GM23248 (cell line): ENCODE results near the gene DUS3L. TPM values are rescaled to one million over a fixed set of nuclear protein-coding genes. Genes with fewer than 3 reads are reported as not detected.

Experiments
- DNase-seq: peaks from one replicate; pipeline ENCODE4 v3.0.0-alpha.2; 2015
- H2AFZ ChIP-seq: fragments of 200-600 bp; sonication (generic); 2 replicates; pipeline ENCODE4 v1.6.1; 2016; ENCODE audit warnings: antibody characterized with exemption
- H3F3A ChIP-seq: fragments of 200-600 bp; sonication (generic); 2 replicates; pipeline ENCODE4 v1.6.1; 2016; ENCODE audit warnings: mild to moderate bottlenecking, antibody characterized with exemption, mixed run types; ENCODE audit not compliant: insufficient read depth
- H3K27ac ChIP-seq: fragments of 200-600 bp; sonication (generic); 2 replicates; pipeline ENCODE4 v1.5.1; 2016; ENCODE audit warnings: mild to moderate bottlenecking
- H3K27me3 ChIP-seq: fragments of 200-600 bp; sonication (generic); replicated peaks from 2 replicates; pipeline ENCODE4 v1.6.1; 2016; ENCODE audit warnings: mild to moderate bottlenecking; ENCODE audit not compliant: insufficient read depth
- H3K36me3 ChIP-seq: fragments of 200-600 bp; sonication (generic); 2 replicates; pipeline ENCODE4 v1.6.1; 2016; ENCODE audit warnings: low read depth, mild to moderate bottlenecking
- H3K4me1 ChIP-seq: fragments of 200-600 bp; sonication (generic); 2 replicates; pipeline ENCODE4 v1.6.1; 2016; ENCODE audit warnings: mild to moderate bottlenecking; ENCODE audit not compliant: insufficient read depth
- H3K4me2 ChIP-seq: fragments of 200-600 bp; sonication (generic); one replicate; pipeline ENCODE4 v1.6.1; 2016; ENCODE audit warnings: mild to moderate bottlenecking; ENCODE audit not compliant: unreplicated experiment
- H3K4me3 ChIP-seq: fragments of 200-600 bp; sonication (generic); 2 replicates; pipeline ENCODE4 v1.5.1; 2016; ENCODE audit warnings: mild to moderate bottlenecking
- H3K79me2 ChIP-seq: fragments of 200-600 bp; sonication (generic); 2 replicates; pipeline ENCODE4 v1.6.1; 2016; ENCODE audit warnings: mild to moderate bottlenecking; ENCODE audit not compliant: insufficient read depth
- H3K9ac ChIP-seq: fragments of 200-600 bp; sonication (generic); 2 replicates; pipeline ENCODE4 v1.6.1; 2016; ENCODE audit warnings: mild to moderate bottlenecking
- H3K9me2 ChIP-seq: fragments of 200-600 bp; sonication (generic); 2 replicates; pipeline ENCODE4 v1.6.1; 2016; ENCODE audit warnings: mixed run types, mild to moderate bottlenecking, moderate library complexity; ENCODE audit not compliant: insufficient read depth
- H3K9me3 ChIP-seq: fragments of 200-600 bp; sonication (generic); one replicate; pipeline ENCODE4 v1.6.1; 2017; ENCODE audit warnings: low read depth
- H4K20me1 ChIP-seq: fragments of 200-600 bp; sonication (generic); 2 replicates; pipeline ENCODE4 v1.6.0; 2016; ENCODE audit not compliant: insufficient read depth
- EZH2 ChIP-seq: fragments of 200-600 bp; sonication (generic); IDR thresholded peaks from 2 replicates; pipeline ENCODE4 v1.6.1; 2018; ENCODE audit warnings: antibody characterized with exemption, mild to moderate bottlenecking; ENCODE audit not compliant: insufficient read depth, poor library complexity, severe bottlenecking
- EZH2phosphoT487 ChIP-seq: fragments of 200-600 bp; sonication (generic); IDR thresholded peaks from 2 replicates; pipeline ENCODE4 v1.6.1; 2018; ENCODE audit warnings: antibody characterized with exemption, moderate library complexity, mild to moderate bottlenecking, low read depth; ENCODE audit not compliant: insufficient read depth
- WGBS, 2 experiments: methylation state at CpG; one replicate each; pipeline ENCODE4 v1.1.6; 2015 to 2017; ENCODE audit warnings: low lambda C conversion rate in 2 of 2, low coverage in 1 of 2; ENCODE audit errors: missing lambda C conversion rate in 2 of 2; 5-methylcytosine and 5-hydroxymethylcytosine counted together
- in situ Hi-C: fragments of 300-500 bp; cut with MboI; formaldehyde crosslinking; loops from 2 replicates; pipeline ENCODE4 v1.15.0; 2020
- polyA plus RNA-seq: library from polyadenylated mRNA; unstranded; fragments of >200 nt; fragmentation: Nextera tagmentation; extraction: Ambion mirVana; gene quantifications from 2 replicates; pipeline ENCODE4 v1.2.1, GENCODE V29; 2016
- total RNA-seq: library from RNA; depleted of rRNA; stranded (reverse); fragments of >200 nt; shearing (Covaris generic); gene quantifications from 2 replicates; pipeline ENCODE4 v1.2.3, GENCODE V29; 2014; rRNA removed

Gene DUS3L
- 18.6 and 18.8 TPM in 2 replicates for total RNA-seq
- 15.6 and 17.1 TPM in 2 replicates for polyA plus RNA-seq

- in situ Hi-C loops: no loop called here
Measured at GRCh38 chr19:5790559-5791520, at the start of gene DUS3L. DUS3L (minus strand) TSS chr19:5791163; CDS start chr19:5791141, 22 bp downstream.

GRCh38 chr19:5839065-5840017, 48.4 kb upstream of the DUS3L start, which contains the start of gene FUT6:
FUT6 (minus strand) TSS chr19:5839702; CDS start chr19:5832567, 7,135 bp downstream.
- Histone ChIP-seq H3K27ac (no peak within 1 kb of the TSS), H4K20me1 (no peaks in the 10 kb centered on the region), H3K4me3 (no peak within 1 kb of the TSS), H3K27me3 (0 out of 2 replicates have a peak, but pooled peaks cover 8% of the 10 kb centered on the region), H3K36me3 (no peaks in the 10 kb centered on the region), H3F3A (no peaks in the 10 kb centered on the region), H3K9me2 (no peaks in the 10 kb centered on the region), H3K9me3 (no peaks in the 10 kb centered on the region), H3K4me1 (no peaks in the 10 kb centered on the region), H3K4me2 (no peak within 1 kb of the TSS), H3K9ac (no peak within 1 kb of the TSS), H2AFZ (no peak within 1 kb of the TSS), H3K79me2 (no peaks in the 10 kb centered on the region)
- in situ Hi-C loops: no loop called here
- WGBS, 2 experiments: 70 to 71% methylated on average over 9 of the region's 9 CpGs
- DNase-seq: no peak
- no peak for TF ChIP-seq EZH2phosphoT487

More at GRCh38 chr19:5790559-5791520, at the start of gene DUS3L:
- H3K36me3 ChIP-seq: peaks cover 6% of the 10 kb centered on the region; the same call in 1 of the 2 replicates
- peak within 1 kb of the TSS; percentile 94 for H3K4me2 ChIP-seq
- no peaks in the 10 kb centered on the region for H3K9me3 ChIP-seq
- TF ChIP-seq EZH2 (no peak), EZH2phosphoT487 (no peak)
- H3K79me2 ChIP-seq: peaks cover 15% of the 10 kb centered on the region
- WGBS, 2 experiments: 10 to 12% methylated on average over 71 to 72 of the region's 72 CpGs
- no peaks in the 10 kb centered on the region for H3K27me3 ChIP-seq
- H3K9me2 ChIP-seq: no peaks in the 10 kb centered on the region
- H3F3A ChIP-seq: no peaks in the 10 kb centered on the region
- H3K27ac ChIP-seq: peak within 1 kb of the TSS; percentile 91
- H3K9ac ChIP-seq: peak within 1 kb of the TSS; percentile 94
- H3K4me1 ChIP-seq: no peaks in the 10 kb centered on the region
- peak within 1 kb of the TSS; percentile 81 for H2AFZ ChIP-seq
- peak within 1 kb of the TSS; percentile 88 for H3K4me3 ChIP-seq
- peak; percentile 99 for DNase-seq
- H4K20me1 ChIP-seq: no peaks in the 10 kb centered on the region

- H3K9me2 ChIP-seq: no peaks in the 10 kb centered on the region
- H3K27me3 ChIP-seq: 0 out of 2 replicates have a peak, but pooled peaks cover 8% of the 10 kb centered on the region
- H3K4me3 ChIP-seq: no peak overlapping the region
- TF ChIP-seq EZH2: no peak
- TF ChIP-seq EZH2phosphoT487: no peak
- H4K20me1 ChIP-seq: no peaks in the 10 kb centered on the region
- H2AFZ ChIP-seq: no peak overlapping the region
- no peak overlapping the region for H3K27ac ChIP-seq
- whole genome bisulfite sequencing, 2 experiments: 64 to 70% methylated on average over 20 of the region's 20 CpGs
- no peak overlapping the region for H3K4me2 ChIP-seq
- H3F3A ChIP-seq: no peaks in the 10 kb centered on the region
- no peaks in the 10 kb centered on the region for H3K9me3 ChIP-seq
- no peak overlapping the region for H3K9ac ChIP-seq
- DNase-seq: no peak
- H3K4me1 ChIP-seq: no peaks in the 10 kb centered on the region
- in situ Hi-C loops: no loop called here
- H3K79me2 ChIP-seq: no peaks in the 10 kb centered on the region
- H3K36me3 ChIP-seq: no peaks in the 10 kb centered on the region
Measured at GRCh38 chr19:5838353-5839064, 47.5 kb upstream of the DUS3L start.
